ENCODE data around the gene ACVR1. TPM values are rescaled to one million over a fixed set of nuclear protein-coding genes. Genes with fewer than 3 reads are reported as not detected.

ACVR1 gene
- total RNA-seq, 2 experiments from 2014 or later: 13.4 to 16.1 TPM

- DNase-seq (no peak), ATAC-seq (ENCODE audit: low read depth) (no peak)
- POLR2A ChIA-PET: no interaction called here
- Mint-ChIP-seq H3K27me3 (no peaks in the 10 kb centered on the region), H3K4me3 (no peak overlapping the region), H3K27ac (no peak overlapping the region), H3K4me1 (peaks cover 3% of the 10 kb centered on the region), H3K36me3 (peaks cover 15% of the 10 kb centered on the region), H3K9me3 (no peaks in the 10 kb centered on the region)
These were observed 50.2 kb downstream of the ACVR1 start for GRCh38 chr2:157825885-157826284.

GRCh38 chr2:157822993-157823392, 53.1 kb downstream of the ACVR1 start:
- no peaks in the 10 kb centered on the region for H3K27me3 Mint-ChIP-seq
- POLR2A ChIA-PET: no interaction called here
- H3K4me1 Mint-ChIP-seq: peaks cover 3% of the 10 kb centered on the region
- peaks cover 13% of the 10 kb centered on the region for H3K36me3 Mint-ChIP-seq
- H3K27ac Mint-ChIP-seq: no peak overlapping the region
- H3K4me3 Mint-ChIP-seq: no peak overlapping the region
- no peaks in the 10 kb centered on the region for H3K9me3 Mint-ChIP-seq
- ATAC-seq (ENCODE audit: low read depth): no peak
- no peak for DNase-seq

GRCh38 chr2:157822533-157822932, 53.6 kb downstream of the ACVR1 start:
- peaks cover 13% of the 10 kb centered on the region for H3K36me3 Mint-ChIP-seq
- no peak for ATAC-seq (ENCODE audit: low read depth)
- H3K9me3 Mint-ChIP-seq: no peaks in the 10 kb centered on the region

DNA sequence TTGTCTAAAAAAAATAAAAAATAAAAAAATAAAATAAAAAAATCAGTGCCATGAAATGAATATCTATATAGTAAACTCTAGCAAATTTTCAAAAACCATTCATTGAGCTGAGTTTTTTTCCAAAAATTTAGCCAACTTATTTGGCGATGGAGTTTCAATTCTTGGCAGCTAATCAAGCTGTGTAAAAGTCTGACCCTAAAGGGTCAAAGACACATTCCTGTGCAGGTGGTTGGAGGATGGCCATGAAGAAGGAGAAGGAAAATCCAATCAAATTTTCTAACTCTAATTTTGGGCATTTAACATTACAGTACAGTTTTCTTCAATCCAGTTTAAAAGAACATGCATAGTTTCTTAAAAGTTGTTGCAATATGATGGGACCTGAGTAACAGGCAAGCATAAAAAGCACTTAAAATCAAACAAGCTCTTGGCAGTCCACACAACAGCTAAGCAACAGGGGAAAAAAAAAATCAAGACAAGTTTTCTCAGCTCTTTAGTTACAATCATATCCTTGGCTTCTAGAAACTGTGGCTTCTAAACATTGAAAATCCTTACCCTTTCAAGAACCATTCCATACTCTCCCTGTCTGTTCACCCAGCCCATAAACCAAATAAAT, 54.5 kb downstream of the ACVR1 start:
- ATAC-seq (ENCODE audit: low read depth) (no peak), DNase-seq (no peak)
- H3K9me3 Mint-ChIP-seq: no peaks in the 10 kb centered on the region
- no peak overlapping the region for H3K4me3 Mint-ChIP-seq
- H3K36me3 Mint-ChIP-seq: peaks cover 20% of the 10 kb centered on the region
- no peaks in the 10 kb centered on the region for H3K27me3 Mint-ChIP-seq
- no peak overlapping the region for H3K27ac Mint-ChIP-seq
- POLR2A ChIA-PET: no interaction called here
- H3K4me1 Mint-ChIP-seq: peaks cover 3% of the 10 kb centered on the region

More at GRCh38 chr2:157822533-157822932, 53.6 kb downstream of the ACVR1 start:
- no peak for DNase-seq
- Mint-ChIP-seq H3K27me3 (no peaks in the 10 kb centered on the region), H3K4me3 (no peak overlapping the region), H3K27ac (no peak overlapping the region), H3K4me1 (peaks cover 3% of the 10 kb centered on the region)
- POLR2A ChIA-PET: no interaction called here

DNA sequence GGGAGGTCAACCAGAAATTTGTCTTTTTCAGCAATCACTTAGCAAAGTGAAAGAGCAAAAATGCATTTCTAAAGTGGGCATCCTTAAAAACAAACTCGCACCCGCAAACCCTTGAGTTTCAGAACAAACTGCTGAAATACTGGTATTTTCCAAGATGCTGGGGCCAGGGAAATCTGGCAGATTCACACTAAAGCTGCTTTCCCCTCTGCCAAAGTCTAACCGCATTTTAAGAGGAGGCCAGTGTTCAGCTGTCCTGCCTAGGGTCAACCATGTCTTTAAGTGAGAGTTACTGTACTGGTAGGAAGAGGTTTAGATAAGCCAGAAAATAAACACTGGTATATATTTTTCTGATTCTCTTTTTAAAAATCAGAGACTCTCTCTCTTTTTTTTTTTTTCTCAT, 55.9 kb downstream of the ACVR1 start:
- POLR2A ChIA-PET: no interaction called here
- no peak overlapping the region for H3K4me3 Mint-ChIP-seq
- H3K9me3 Mint-ChIP-seq: no peaks in the 10 kb centered on the region
- no peaks in the 10 kb centered on the region for H3K27me3 Mint-ChIP-seq
- ATAC-seq (ENCODE audit: low read depth) (no peak), DNase-seq (no peak)
- no peak overlapping the region for H3K27ac Mint-ChIP-seq
- H3K36me3 Mint-ChIP-seq: peaks cover 22% of the 10 kb centered on the region
- peaks cover 3% of the 10 kb centered on the region for H3K4me1 Mint-ChIP-seq

DNA sequence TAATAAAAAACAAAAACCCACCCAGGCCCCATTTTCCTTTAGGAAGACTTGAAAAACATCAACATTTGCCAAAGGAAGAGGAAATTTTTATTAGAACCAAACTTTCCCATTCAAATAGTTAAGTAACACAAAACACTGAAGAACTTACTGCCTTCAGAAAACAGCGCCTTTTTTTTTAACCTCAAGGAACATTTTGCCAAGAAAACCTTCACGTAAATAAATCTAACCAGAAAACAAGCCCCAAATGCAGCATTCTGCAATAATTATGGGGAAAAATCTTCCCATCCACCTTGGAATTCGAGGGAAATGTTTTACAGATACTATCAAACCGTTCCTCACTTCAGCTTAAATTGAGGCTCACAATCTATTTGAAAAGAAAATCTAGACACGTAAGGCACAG, 56.4 kb downstream of the ACVR1 start:
- Mint-ChIP-seq H3K4me3 (no peak overlapping the region), H3K4me1 (peaks cover 3% of the 10 kb centered on the region), H3K36me3 (peaks cover 22% of the 10 kb centered on the region), H3K27ac (no peak overlapping the region), H3K27me3 (no peaks in the 10 kb centered on the region), H3K9me3 (no peaks in the 10 kb centered on the region)
- POLR2A ChIA-PET: no interaction called here
- DNase-seq: no peak
- no peak for ATAC-seq (ENCODE audit: low read depth)

- Mint-ChIP-seq H3K27me3 (no peaks in the 10 kb centered on the region), H3K27ac (no peak overlapping the region), H3K4me1 (peaks cover 3% of the 10 kb centered on the region), H3K4me3 (no peak overlapping the region), H3K9me3 (no peaks in the 10 kb centered on the region), H3K36me3 (peaks cover 23% of the 10 kb centered on the region)
- ATAC-seq (ENCODE audit: low read depth) (no peak), DNase-seq (no peak)
- POLR2A ChIA-PET: no interaction called here
These were observed 57.9 kb downstream of the ACVR1 start for GRCh38 chr2:157818227-157818626.

GRCh38 chr2:157815421-157815820, 60.7 kb downstream of the ACVR1 start:
- ATAC-seq (ENCODE audit: low read depth): no peak
- POLR2A ChIA-PET: no interaction called here
- no peaks in the 10 kb centered on the region for H3K27me3 Mint-ChIP-seq
- H3K27ac Mint-ChIP-seq: no peak overlapping the region
- H3K4me1 Mint-ChIP-seq: peaks cover 10% of the 10 kb centered on the region
- H3K36me3 Mint-ChIP-seq: peaks cover 38% of the 10 kb centered on the region
- no peak overlapping the region for H3K4me3 Mint-ChIP-seq
- no peaks in the 10 kb centered on the region for H3K9me3 Mint-ChIP-seq
- no peak for DNase-seq

DNA sequence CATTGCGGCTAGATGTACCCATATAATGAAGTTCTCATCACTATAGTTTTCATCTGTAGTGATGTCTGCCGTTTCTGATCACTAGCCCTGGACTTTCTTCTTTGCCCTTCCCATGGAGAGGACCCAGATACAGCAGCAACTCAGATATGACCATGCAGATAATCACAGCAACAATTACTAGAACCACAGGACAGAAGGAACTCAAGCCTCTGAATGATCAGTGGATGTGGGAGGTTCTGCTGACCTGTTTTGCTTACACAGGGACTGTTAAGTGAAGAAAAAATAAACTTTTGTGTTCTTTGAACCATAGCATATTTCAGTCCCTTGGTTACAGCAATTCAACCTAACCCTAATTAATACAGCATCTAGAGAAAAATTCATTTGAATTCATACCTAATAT, 62.7 kb downstream of the ACVR1 start:
- Mint-ChIP-seq H3K27ac (no peak overlapping the region), H3K4me3 (no peak overlapping the region), H3K27me3 (no peaks in the 10 kb centered on the region), H3K36me3 (peaks cover 41% of the 10 kb centered on the region), H3K4me1 (peaks cover 10% of the 10 kb centered on the region), H3K9me3 (peaks cover 2% of the 10 kb centered on the region)
- no peak for DNase-seq
- ATAC-seq (ENCODE audit: low read depth): no peak
- POLR2A ChIA-PET: no interaction called here

GRCh38 chr2:157810037-157810436, 66.1 kb downstream of the ACVR1 start:
- H3K4me3 Mint-ChIP-seq: no peak overlapping the region
- POLR2A ChIA-PET: no interaction called here
- no peak overlapping the region for H3K27ac Mint-ChIP-seq
- no peak for DNase-seq
- no peaks in the 10 kb centered on the region for H3K27me3 Mint-ChIP-seq
- H3K9me3 Mint-ChIP-seq: peaks cover 2% of the 10 kb centered on the region
- peaks cover 28% of the 10 kb centered on the region for H3K36me3 Mint-ChIP-seq
- peaks cover 14% of the 10 kb centered on the region for H3K4me1 Mint-ChIP-seq
- no peak for ATAC-seq (ENCODE audit: low read depth)

DNA sequence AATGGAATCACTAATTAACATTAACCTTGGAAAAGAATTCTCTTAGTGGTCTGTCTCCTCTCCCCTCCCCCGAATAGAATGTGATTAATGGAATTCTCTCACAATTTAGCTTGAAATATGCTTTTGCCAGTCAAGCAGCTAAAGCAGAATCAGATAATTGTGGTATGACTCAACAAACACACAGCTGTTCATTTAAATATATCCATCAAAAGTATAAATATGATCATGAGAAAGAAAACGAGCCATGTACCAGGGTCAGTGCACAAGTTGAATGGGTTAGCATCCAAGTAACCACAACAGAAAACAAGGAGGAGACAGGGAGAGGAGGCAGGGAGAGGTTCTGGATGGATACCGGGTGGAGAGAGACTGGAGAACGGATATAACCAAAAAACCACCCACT, 66.9 kb downstream of the ACVR1 start:
- no peaks in the 10 kb centered on the region for H3K27me3 Mint-ChIP-seq
- no peak overlapping the region for H3K27ac Mint-ChIP-seq
- H3K4me1 Mint-ChIP-seq: peaks cover 14% of the 10 kb centered on the region
- POLR2A ChIA-PET: no interaction called here
- no peak overlapping the region for H3K4me3 Mint-ChIP-seq
- peaks cover 2% of the 10 kb centered on the region for H3K9me3 Mint-ChIP-seq
- no peak for ATAC-seq (ENCODE audit: low read depth)
- DNase-seq: no peak
- H3K36me3 Mint-ChIP-seq: peaks cover 28% of the 10 kb centered on the region

DNA sequence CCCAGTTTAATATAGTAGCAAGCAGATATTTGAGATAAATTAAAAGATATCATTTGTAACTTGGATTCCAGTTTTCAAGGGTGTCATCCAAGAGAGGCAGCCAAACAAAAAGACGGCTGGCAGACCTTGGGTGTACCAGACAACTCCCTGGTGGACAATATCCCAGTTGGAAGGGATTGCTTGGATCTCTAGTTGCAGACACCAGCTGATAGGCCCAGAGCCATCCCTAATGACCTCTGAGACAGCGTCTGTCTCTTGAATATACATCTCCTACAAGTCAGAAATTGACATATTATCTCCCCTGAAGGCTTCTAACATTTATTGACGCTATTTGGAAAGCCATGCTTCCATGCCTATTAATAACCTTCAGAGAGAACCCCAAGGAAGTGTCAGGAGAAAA, 67.7 kb downstream of the ACVR1 start:
- H3K27me3 Mint-ChIP-seq: no peaks in the 10 kb centered on the region
- H3K4me3 Mint-ChIP-seq: no peak overlapping the region
- peaks cover 2% of the 10 kb centered on the region for H3K9me3 Mint-ChIP-seq
- POLR2A ChIA-PET: no interaction called here
- DNase-seq (no peak), ATAC-seq (ENCODE audit: low read depth) (no peak)
- H3K36me3 Mint-ChIP-seq: peaks cover 25% of the 10 kb centered on the region
- H3K27ac Mint-ChIP-seq: no peak overlapping the region
- H3K4me1 Mint-ChIP-seq: peaks cover 14% of the 10 kb centered on the region

DNA sequence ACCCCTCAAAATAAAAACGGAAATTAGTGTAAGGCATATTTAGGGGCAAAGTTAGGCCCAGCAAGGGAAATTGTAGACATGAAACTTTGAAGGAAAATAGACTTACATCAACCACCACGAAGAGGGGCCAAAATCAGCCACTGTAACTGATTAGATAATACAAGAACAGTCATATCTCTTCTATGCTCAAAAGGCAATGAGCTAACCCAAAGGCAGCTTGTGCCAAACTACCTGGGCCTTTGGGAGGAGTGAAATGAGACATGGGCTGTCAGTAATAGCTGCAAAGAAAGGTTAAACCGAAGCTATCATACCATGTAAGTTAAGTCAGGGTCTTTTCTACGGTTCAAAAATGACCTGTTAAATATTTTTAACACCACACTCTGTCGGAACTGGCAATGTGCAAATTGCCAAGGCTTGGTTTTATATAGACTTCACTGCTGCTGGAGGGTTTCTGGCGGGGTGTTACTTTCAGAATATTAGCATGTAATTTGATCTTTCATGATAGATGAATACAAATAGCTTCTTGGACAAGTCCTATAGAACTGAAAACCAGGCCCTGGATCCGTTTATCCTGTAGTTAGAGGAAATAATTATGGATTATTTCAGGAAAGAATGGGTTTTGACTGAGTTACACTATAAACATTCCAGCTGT, 69.6 kb downstream of the ACVR1 start:
- Mint-ChIP-seq H3K4me1 (peaks cover 12% of the 10 kb centered on the region), H3K36me3 (peaks cover 17% of the 10 kb centered on the region), H3K27me3 (no peaks in the 10 kb centered on the region), H3K9me3 (peaks cover 2% of the 10 kb centered on the region), H3K27ac (no peak overlapping the region), H3K4me3 (no peak overlapping the region)
- DNase-seq: no peak
- POLR2A ChIA-PET: no interaction called here
- no peak for ATAC-seq (ENCODE audit: low read depth)

DNA sequence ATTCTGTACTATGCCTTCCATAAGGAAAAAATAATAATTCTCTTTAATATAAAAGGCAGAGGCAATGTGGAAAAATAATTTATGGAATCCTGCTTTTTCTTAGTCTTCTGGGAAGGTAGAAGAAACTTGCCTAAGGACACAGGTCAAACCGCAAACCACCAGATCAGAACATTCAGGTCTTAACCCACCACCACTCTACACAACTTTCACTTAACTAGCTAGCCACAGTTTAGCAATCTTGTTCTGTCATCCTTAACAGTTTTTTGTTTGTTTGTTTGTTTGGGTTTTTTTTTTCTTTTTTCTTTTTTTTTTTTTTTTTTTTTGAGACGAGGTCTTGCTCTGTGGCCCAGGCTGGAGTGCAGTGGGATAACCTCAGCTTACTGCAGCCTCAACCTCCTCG, 70.6 kb downstream of the ACVR1 start:
- POLR2A ChIA-PET: no interaction called here
- H3K9me3 Mint-ChIP-seq: peaks cover 2% of the 10 kb centered on the region
- DNase-seq: no peak
- ATAC-seq (ENCODE audit: low read depth): no peak
- H3K4me3 Mint-ChIP-seq: no peak overlapping the region
- no peak overlapping the region for H3K27ac Mint-ChIP-seq
- no peaks in the 10 kb centered on the region for H3K27me3 Mint-ChIP-seq
- H3K36me3 Mint-ChIP-seq: peaks cover 11% of the 10 kb centered on the region
- peaks cover 5% of the 10 kb centered on the region for H3K4me1 Mint-ChIP-seq

Measured in activated naive CD8-positive, alpha-beta T cell treated with anti-CD3 and anti-CD28 coated beads, Interleukin-2, amount 10 ng/mL, durations not matched to agents 7 days and 5 days (primary cell).